Left hindlimb (tissue), 1 donor: Measurements from ENCODE around the gene XBP1.
A peak's percentile ranks its signal among the peaks of the same experiment; 100 is the strongest.
"Not testable (repeated sequence)": the region's sequence is repeated elsewhere in the genome, so short reads cannot be mapped to it uniquely, and the experiment has no call there.

Experiments
- DNase-seq: peaks from one replicate; pipeline ENCODE4 v3.0.0-alpha.2; 2018

Gene XBP1

GRCh38 chr22:28817919-28818859 is 17.8 kb upstream of the XBP1 start:
- no peak for DNase-seq

GRCh38 chr22:28817064-28817463 is 16.7 kb upstream of the XBP1 start:
- no peak for DNase-seq

- no peak for DNase-seq
These were observed 15.4 kb upstream of the XBP1 start for GRCh38 chr22:28815729-28816128.

- DNase-seq, result no peak
These were observed 14.7 kb upstream of the XBP1 start for GRCh38 chr22:28815111-28815510.

- DNase-seq, result no peak
These were observed 13.6 kb upstream of the XBP1 start for GRCh38 chr22:28813772-28814518.

- no peak for DNase-seq
These were observed 12.1 kb upstream of the XBP1 start for GRCh38 chr22:28812516-28812915.

GRCh38 chr22:28810821-28811491 is 10.6 kb upstream of the XBP1 start:
- no peak for DNase-seq

- DNase-seq, result no peak
These were observed 8.5 kb upstream of the XBP1 start for GRCh38 chr22:28808716-28809355.

GRCh38 chr22:28805426-28805825 is 5.1 kb upstream of the XBP1 start:
- not testable (repeated sequence) for DNase-seq

- no peak for DNase-seq
These were observed 2.3 kb upstream of the XBP1 start for GRCh38 chr22:28802595-28803123.

GRCh38 chr22:28801845-28802594 is 1.7 kb upstream of the XBP1 start:
- DNase-seq, result no peak

GRCh38 chr22:28799606-28800307 is 612 bp downstream of the XBP1 start:
- DNase-seq, result peak; percentile 70

GRCh38 chr22:28798810-28799605 is 1.4 kb downstream of the XBP1 start:
- DNase-seq, result peak; percentile 57

GRCh38 chr22:28795932-28796856 is 4.2 kb downstream of the XBP1 start:
- DNase-seq, result no peak

GRCh38 chr22:28795071-28795693 is 5.2 kb downstream of the XBP1 start:
- no peak for DNase-seq

GRCh38 chr22:28793976-28794584 is 6.3 kb downstream of the XBP1 start:
- no peak for DNase-seq

GRCh38 chr22:28792491-28793383 is 7.6 kb downstream of the XBP1 start:
- DNase-seq, result no peak
